GM20000 (cell line): ENCODE measurements around the gene ADARB2.
"Not testable (repeated sequence)": the region's sequence is repeated elsewhere in the genome, so short reads cannot be mapped to it uniquely, and the experiment has no call there.

Experiments used
- DNase-seq: peaks from one replicate; pipeline ENCODE4 v3.0.0; 2012; ENCODE audit warnings: low spot score
- TF ChIP-seq, protein P1 (sequence below): IDR thresholded peaks from 2 replicates; pipeline ENCODE4 v1.5.1; 2012; ENCODE audit warnings: mild to moderate bottlenecking, control low read depth; ENCODE audit errors: extremely low read depth, missing control alignments

The ADARB2 gene

DNA sequence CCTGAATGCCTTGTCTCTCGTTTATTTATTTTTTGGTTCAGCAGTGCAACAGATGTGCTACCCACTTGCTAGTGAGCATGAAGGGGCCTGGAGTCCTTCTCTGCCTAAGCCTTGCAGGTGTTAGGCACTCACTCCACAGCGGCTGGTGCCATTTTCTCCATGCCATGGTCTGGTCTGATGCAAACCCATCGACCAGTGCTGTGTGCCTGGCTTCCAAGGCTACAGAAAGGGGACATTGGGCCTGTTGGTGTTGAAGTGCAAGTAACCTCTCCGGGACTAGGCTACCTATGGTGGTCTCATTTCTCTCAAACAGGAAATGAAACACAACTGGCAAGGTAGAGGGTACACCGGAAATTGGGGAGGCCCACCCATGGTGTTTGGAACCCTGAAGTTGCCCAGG is 198.1 kb downstream of the ADARB2 start:
- TF ChIP-seq, protein P1, sequence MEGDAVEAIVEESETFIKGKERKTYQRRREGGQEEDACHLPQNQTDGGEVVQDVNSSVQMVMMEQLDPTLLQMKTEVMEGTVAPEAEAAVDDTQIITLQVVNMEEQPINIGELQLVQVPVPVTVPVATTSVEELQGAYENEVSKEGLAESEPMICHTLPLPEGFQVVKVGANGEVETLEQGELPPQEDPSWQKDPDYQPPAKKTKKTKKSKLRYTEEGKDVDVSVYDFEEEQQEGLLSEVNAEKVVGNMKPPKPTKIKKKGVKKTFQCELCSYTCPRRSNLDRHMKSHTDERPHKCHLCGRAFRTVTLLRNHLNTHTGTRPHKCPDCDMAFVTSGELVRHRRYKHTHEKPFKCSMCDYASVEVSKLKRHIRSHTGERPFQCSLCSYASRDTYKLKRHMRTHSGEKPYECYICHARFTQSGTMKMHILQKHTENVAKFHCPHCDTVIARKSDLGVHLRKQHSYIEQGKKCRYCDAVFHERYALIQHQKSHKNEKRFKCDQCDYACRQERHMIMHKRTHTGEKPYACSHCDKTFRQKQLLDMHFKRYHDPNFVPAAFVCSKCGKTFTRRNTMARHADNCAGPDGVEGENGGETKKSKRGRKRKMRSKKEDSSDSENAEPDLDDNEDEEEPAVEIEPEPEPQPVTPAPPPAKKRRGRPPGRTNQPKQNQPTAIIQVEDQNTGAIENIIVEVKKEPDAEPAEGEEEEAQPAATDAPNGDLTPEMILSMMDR: no peak
- DNase-seq: no peak

DNA sequence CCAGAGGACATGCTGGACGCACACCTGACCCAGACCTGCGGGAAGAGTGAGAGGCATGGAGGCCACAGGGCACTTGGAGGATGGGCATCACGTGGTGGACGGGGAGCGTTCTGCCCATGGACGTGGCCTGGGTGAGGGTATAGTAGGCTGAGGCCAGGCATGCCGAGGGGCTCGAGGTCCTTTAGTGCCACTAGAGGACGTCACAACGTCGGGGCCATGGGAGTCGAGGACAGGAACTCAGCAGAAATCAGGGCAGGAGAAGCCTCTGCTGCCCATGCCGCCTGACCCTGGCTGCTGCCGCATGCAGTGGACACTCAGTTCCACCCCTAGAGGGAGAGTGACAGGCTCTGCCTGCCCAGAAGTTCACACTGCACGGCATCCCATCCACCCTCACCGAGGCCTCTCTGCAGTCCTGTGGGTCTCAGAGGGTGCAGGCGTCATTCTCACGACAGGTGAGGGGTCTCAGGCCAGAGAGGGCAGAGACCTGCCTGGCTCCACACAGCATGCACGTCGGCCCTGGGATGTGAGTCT is 198.7 kb downstream of the ADARB2 start:
- TF ChIP-seq, protein P1: no peak
- DNase-seq: no peak

DNA sequence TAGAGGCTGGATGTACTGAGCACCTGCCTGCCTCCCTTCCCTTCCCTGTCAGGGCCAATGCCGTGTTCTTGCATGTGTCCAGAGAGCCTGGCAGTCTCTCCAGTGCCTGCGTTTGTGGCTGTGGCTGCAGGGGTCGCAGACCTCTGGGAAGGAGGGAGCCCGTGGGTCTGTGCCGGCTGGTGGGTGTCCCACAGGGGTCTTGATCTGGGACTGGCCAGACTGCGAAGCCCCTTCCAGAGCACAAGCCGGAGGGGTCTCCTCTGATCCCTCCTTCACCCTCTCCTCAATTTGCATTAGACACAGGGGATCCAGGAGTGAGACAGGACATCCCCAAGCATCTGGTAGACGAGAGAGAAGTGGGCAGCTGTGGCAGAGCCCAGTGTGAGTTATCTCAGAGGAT is 199.2 kb downstream of the ADARB2 start:
- no peak for DNase-seq
- TF ChIP-seq, protein P1: no peak

DNA sequence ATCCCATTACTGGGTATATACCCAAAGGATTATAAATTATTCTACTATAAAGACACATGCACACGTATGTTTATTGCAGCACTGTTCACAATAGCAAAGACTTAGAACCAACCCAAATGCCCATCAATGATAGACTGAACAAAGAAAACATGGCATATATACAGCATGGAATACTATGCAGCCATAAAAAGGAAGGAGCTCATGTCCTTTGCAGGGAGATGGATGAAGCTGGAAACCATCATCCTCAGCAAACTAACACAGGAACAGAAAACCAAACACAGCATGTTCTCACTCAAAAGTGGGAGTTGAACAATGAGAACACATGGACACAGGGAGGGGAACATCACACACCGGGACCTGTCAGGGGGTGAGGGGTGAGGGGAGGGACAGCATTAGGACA is 199.9 kb downstream of the ADARB2 start:
- DNase-seq: not testable (repeated sequence)

DNA sequence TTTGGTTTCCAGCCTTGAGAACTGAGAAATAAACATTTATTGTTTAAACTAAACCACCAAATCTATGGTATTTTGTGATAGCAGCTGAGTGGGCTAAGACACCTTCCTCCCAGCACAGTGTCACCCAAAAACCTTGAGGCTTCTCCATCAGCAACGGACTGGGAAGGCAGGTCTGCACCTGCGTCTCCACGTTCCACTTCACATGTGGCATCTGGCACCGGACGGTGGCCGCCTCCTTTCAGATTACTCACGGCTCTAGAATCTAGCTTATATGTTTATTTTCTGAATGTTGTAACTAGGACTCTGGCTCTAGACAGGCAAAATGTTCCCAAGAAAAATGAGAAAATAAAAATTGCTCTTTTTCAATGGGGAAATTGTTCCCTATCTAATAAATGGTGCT is 201.0 kb downstream of the ADARB2 start:
- DNase-seq: no peak
- TF ChIP-seq, protein P1: no peak

DNA sequence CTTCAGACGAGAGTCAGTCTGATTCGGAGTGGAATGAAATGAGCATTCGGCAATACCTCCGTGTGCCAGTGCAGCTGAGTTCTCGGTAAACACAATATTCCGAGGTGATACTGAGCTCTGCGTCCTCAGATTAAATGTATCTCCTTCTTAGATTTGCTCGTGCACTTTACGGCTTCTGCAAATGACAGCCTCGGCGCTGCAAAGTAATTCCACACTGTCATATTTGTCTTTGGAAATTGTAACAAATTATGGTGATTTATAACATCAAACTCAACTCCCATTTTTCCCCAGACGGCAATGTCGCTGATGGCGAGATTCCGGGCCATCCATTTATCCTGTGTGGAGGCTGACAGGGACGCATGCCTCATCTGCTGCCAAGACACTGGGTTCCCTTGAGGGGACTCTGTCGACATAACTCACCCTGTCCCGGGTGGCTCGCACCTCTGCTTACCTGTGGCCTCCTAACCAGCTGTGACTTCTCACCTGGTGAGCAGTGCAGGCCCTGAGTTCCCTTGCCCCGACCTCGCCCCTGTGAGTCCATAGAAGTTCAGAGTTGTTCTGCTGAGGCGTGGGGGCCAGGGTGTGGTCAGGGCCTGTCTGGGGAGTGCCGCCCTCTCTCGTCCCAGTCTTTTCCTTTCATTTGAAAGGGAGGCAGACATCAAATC is 201.9 kb downstream of the ADARB2 start:
- no peak for DNase-seq
- TF ChIP-seq, protein P1: no peak

DNA sequence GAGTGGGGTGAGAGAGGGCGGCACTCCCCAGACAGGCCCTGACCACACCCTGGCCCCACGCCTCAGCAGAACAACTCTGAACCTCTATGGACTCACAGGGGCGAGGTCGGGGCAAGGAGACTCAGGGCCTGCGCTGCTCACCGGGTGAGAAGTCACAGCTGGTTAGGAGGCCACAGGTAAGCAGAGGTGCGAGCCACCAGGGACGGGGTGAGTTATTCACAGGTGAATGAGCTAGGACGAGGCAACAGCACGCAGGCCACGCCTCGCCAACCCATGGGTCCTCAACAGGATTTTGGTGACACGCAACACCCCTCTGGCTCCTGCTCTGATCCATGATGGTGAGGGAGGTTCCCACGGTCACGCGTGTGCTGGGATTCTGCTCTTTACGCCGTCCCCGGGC is 202.5 kb downstream of the ADARB2 start:
- no peak for DNase-seq
- TF ChIP-seq, protein P1: no peak

DNA sequence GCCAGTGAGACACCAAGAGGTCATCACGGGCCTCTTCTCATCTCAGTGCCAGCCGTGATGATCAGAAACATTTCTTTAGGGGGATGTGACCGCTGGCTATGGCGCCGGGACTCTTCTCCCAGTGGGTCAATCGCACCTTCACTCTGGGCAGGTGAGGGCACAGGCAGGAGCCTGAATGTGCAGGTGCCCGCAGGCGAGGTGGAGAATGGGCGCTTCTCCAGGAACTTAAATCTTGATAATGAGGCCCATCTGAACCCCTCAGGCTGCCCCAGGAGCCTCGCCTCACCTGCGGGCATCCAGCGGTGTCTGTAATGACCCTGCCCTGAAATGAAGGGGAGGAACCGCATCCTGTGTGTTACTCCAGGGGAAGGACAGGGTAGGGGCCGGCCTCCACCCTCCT is 204.7 kb downstream of the ADARB2 start:
- TF ChIP-seq, protein P1: no peak
- no peak for DNase-seq
